Retina (tissue), 1 donor: ENCODE data around the gene MYO1D.
A peak's percentile ranks its signal among the peaks of the same experiment; 100 is the strongest.

Source experiments
- DNase-seq: peaks from one replicate; pipeline ENCODE4 v3.0.0-alpha.2; 2016

Gene MYO1D

GRCh38 chr17:32444301-32445073, 432.4 kb downstream of the MYO1D start, which contains the start of gene PSMD11:
PSMD11 (plus strand) TSS chr17:32444510; CDS start chr17:32444524, 14 bp downstream.
- DNase-seq: peak; percentile 98

- DNase-seq: no peak
These were observed 433.1 kb downstream of the MYO1D start for GRCh38 chr17:32443827-32444300.
